Liver (tissue), 9 donors: ENCODE data around the gene CPNE4. TPM values are rescaled to one million over a fixed set of nuclear protein-coding genes. Genes with fewer than 3 reads are reported as not detected.

Experiments used
- DNase-seq: peaks from one replicate; pipeline ENCODE4 v3.0.0-alpha.2; 2017; ENCODE audit warnings: low spot score
- H3K27ac ChIP-seq, 2 donors: one replicate each; pipeline ENCODE4 v1.7.0; 2013; ENCODE audit warnings: inconsistent platforms in 2 of 2, low read length in 2 of 2, control low read depth in 1 of 2, low read depth in 1 of 2, mild to moderate bottlenecking in 1 of 2
- H3K27me3 ChIP-seq, 4 donors: one replicate each; pipeline versions ENCODE4 v1.6.1 to v1.7.0; 2013; ENCODE audit warnings: low read length in 3 of 4, inconsistent platforms in 1 of 4, mild to moderate bottlenecking in 1 of 4, moderate library complexity in 1 of 4; ENCODE audit not compliant: control insufficient read depth in 4 of 4, insufficient read depth in 4 of 4
- H3K36me3 ChIP-seq, 4 donors: one replicate each; pipeline versions ENCODE4 v1.6.1 to v1.7.0; 2013; ENCODE audit warnings: low read length in 3 of 4, mild to moderate bottlenecking in 3 of 4, low read depth in 1 of 4, moderate library complexity in 1 of 4; ENCODE audit not compliant: control insufficient read depth in 4 of 4, insufficient read depth in 3 of 4
- H3K4me1 ChIP-seq, 4 donors: one replicate each; pipeline versions ENCODE4 v1.6.1 to v1.7.0; 2013; ENCODE audit warnings: low read length in 3 of 4, mild to moderate bottlenecking in 3 of 4, moderate library complexity in 1 of 4; ENCODE audit not compliant: control insufficient read depth in 4 of 4, insufficient read depth in 4 of 4
- H3K4me3 ChIP-seq, 3 donors: one replicate each; pipeline versions ENCODE4 v1.6.1 to v1.7.0; 2013; ENCODE audit warnings: low read length in 3 of 3, control low read depth in 1 of 3, low read depth in 1 of 3, mild to moderate bottlenecking in 1 of 3
- H3K9ac ChIP-seq, 2 donors: one replicate each; pipeline ENCODE4 v1.7.0; 2013; ENCODE audit warnings: low read length in 2 of 2, mild to moderate bottlenecking in 2 of 2, moderate library complexity in 2 of 2, control low read depth in 1 of 2, low read depth in 1 of 2
- H3K9me3 ChIP-seq, 4 donors: one replicate each; pipeline versions ENCODE4 v1.6.1 to v1.7.0; 2013; ENCODE audit warnings: low read length in 3 of 4; ENCODE audit not compliant: control insufficient read depth in 4 of 4
- EGR1 ChIP-seq, 2 donors: IDR thresholded peaks; 2 replicates each; pipeline ENCODE4 v1.6.1; 2016 to 2018; ENCODE audit warnings: antibody characterized with exemption in 2 of 2, low read depth in 2 of 2
- FOXA1 ChIP-seq: IDR thresholded peaks from 2 replicates; pipeline ENCODE4 v1.6.1; 2016; ENCODE audit warnings: antibody characterized with exemption
- FOXA2 ChIP-seq: IDR thresholded peaks from 2 replicates; pipeline ENCODE4 v1.6.1; 2016; ENCODE audit warnings: antibody characterized with exemption
- GABPA ChIP-seq, 2 donors: IDR thresholded peaks in 1 of 2; conservative IDR thresholded peaks in 1 of 2; 2 replicates each; pipeline ENCODE4 v1.6.1; 2016; ENCODE audit warnings: antibody characterized with exemption in 2 of 2, mild to moderate bottlenecking in 1 of 2, moderate library complexity in 1 of 2
- HNF4A ChIP-seq, 2 donors: conservative IDR thresholded peaks; 2 replicates each; pipeline ENCODE4 v1.6.1; 2016; ENCODE audit warnings: antibody characterized with exemption in 2 of 2, mild to moderate bottlenecking in 2 of 2
- HNF4G ChIP-seq: IDR thresholded peaks from 2 replicates; pipeline ENCODE4 v1.6.1; 2016; ENCODE audit warnings: antibody characterized with exemption
- JUND ChIP-seq, 2 donors: IDR thresholded peaks; 2 replicates each; pipeline ENCODE4 v1.6.1; 2016; ENCODE audit warnings: antibody characterized with exemption in 2 of 2
- NR2F2 ChIP-seq: IDR thresholded peaks from 2 replicates; pipeline ENCODE4 v1.6.1; 2016; ENCODE audit warnings: antibody characterized with exemption
- RAD21 ChIP-seq, 2 donors: IDR thresholded peaks; 2 replicates each; pipeline ENCODE4 v1.6.1; 2016; ENCODE audit warnings: antibody characterized with exemption in 2 of 2, mild to moderate bottlenecking in 2 of 2
- RXRA ChIP-seq, 2 donors: IDR thresholded peaks; 2 replicates each; pipeline ENCODE4 v1.6.1; 2017 to 2018; ENCODE audit warnings: antibody characterized with exemption in 2 of 2, mild to moderate bottlenecking in 1 of 2
- SP1 ChIP-seq: IDR thresholded peaks from 2 replicates; pipeline ENCODE4 v1.6.1; 2018; ENCODE audit warnings: antibody characterized with exemption, mild to moderate bottlenecking
- TAF1 ChIP-seq: conservative IDR thresholded peaks from 2 replicates; pipeline ENCODE4 v1.6.1; 2016; ENCODE audit warnings: antibody characterized with exemption, mild to moderate bottlenecking
- YY1 ChIP-seq: IDR thresholded peaks from 2 replicates; pipeline ENCODE4 v1.6.1; 2016; ENCODE audit warnings: antibody characterized with exemption, mild to moderate bottlenecking
- WGBS: extraction: QIAGEN DNeasy Blood & Tissue Kit; methylation state at CpG from one replicate; pipeline ENCODE4 v1.1.7; 2013; 5-methylcytosine and 5-hydroxymethylcytosine counted together
- polyA plus RNA-seq, 2 donors: library from polyadenylated mRNA; stranded (reverse) in 1 of 2; unstranded in 1 of 2; fragments of 200-250 nt in 1 of 2; fragments of >200 nt in 1 of 2; fragmentation: Nextera tagmentation in 1 of 2; extraction: Ambion mirVana in 1 of 2; gene quantifications; one replicate each; pipeline versions ENCODE4 v1.2.1 to v1.2.3, GENCODE V29; 2013 to 2015
- total RNA-seq, 2 donors: library from RNA; depleted of rRNA; stranded (reverse); fragments of >200 nt; gene quantifications; one replicate each; pipeline ENCODE4 v1.2.3, GENCODE V29; 2014
- TF ChIP-seq, protein P1 (sequence below): IDR thresholded peaks from 2 replicates; pipeline ENCODE4 v1.6.1; 2016; ENCODE audit warnings: antibody characterized with exemption, mild to moderate bottlenecking
- TF ChIP-seq, protein P2 (sequence below): IDR thresholded peaks from 2 replicates; pipeline ENCODE4 v1.6.1; 2016; ENCODE audit warnings: antibody characterized with exemption
- TF ChIP-seq, protein P3 (sequence below): IDR thresholded peaks from 2 replicates; pipeline ENCODE4 v1.6.1; 2016; ENCODE audit warnings: antibody characterized with exemption
- TF ChIP-seq, protein P4 (sequence below): IDR thresholded peaks from 2 replicates; pipeline ENCODE4 v1.6.1; 2016; ENCODE audit warnings: antibody characterized with exemption
- TF ChIP-seq, protein P5 (sequence below): fragments of 150-350 bp; IDR thresholded peaks from 2 replicates; pipeline ENCODE4 v1.5.1; 2017; ENCODE audit warnings: improper control_type of control experiment, low read depth, low read length; ENCODE audit not compliant: missing input control
- donor health status: healthy.
- donor health status: healthy.
- donor health status: healthy.
- donor health status: healthy.
- donor health status: healthy.

Gene CPNE4
- total and polyA plus RNA-seq, 4 donors, result under 0.01 to 0.03 TPM; not detected in 2

DNA sequence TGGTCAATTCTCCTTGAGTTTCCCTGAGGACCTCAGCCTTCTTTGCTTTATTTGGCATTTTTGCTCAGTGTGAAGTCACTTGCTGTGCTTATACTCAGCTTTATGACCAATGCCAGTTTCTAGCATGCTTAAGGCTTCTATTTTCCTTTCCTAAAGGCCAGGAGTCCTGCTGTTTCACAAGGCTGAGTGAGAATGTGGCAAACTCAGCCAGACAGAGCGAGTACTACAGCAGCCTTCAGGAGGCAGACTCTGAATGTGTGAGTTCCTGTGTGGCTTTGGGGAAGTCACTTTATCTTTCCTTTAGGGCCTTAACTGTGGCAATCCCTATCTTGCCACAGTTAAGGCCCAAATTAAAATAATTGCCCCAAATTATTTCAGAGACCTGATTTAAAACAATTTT is 318.8 kb downstream of the CPNE4 start:
- no peaks in the 10 kb centered on the region for H3K4me1 ChIP-seq
- H3K9me3 ChIP-seq, result no peaks in the 10 kb centered on the region
- H3K36me3 ChIP-seq, result no peaks in the 10 kb centered on the region
- no peak overlapping the region for H3K4me3 ChIP-seq
- DNase-seq, result no peak
- H3K27me3 ChIP-seq, result no peaks in the 10 kb centered on the region
- no peak overlapping the region for H3K9ac ChIP-seq
- H3K27ac ChIP-seq, result no peak overlapping the region
- no peak for TF ChIP-seq SP1
- TF ChIP-seq, protein P1, sequence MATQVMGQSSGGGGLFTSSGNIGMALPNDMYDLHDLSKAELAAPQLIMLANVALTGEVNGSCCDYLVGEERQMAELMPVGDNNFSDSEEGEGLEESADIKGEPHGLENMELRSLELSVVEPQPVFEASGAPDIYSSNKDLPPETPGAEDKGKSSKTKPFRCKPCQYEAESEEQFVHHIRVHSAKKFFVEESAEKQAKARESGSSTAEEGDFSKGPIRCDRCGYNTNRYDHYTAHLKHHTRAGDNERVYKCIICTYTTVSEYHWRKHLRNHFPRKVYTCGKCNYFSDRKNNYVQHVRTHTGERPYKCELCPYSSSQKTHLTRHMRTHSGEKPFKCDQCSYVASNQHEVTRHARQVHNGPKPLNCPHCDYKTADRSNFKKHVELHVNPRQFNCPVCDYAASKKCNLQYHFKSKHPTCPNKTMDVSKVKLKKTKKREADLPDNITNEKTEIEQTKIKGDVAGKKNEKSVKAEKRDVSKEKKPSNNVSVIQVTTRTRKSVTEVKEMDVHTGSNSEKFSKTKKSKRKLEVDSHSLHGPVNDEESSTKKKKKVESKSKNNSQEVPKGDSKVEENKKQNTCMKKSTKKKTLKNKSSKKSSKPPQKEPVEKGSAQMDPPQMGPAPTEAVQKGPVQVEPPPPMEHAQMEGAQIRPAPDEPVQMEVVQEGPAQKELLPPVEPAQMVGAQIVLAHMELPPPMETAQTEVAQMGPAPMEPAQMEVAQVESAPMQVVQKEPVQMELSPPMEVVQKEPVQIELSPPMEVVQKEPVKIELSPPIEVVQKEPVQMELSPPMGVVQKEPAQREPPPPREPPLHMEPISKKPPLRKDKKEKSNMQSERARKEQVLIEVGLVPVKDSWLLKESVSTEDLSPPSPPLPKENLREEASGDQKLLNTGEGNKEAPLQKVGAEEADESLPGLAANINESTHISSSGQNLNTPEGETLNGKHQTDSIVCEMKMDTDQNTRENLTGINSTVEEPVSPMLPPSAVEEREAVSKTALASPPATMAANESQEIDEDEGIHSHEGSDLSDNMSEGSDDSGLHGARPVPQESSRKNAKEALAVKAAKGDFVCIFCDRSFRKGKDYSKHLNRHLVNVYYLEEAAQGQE, result no peak
- TF ChIP-seq RAD21 (IDR thresholded peaks at IDR 0.05), result no peak
- no peak for TF ChIP-seq RXRA (IDR thresholded peaks at IDR 0.05)
- no peak for TF ChIP-seq EGR1 (IDR thresholded peaks at IDR 0.05; ENCODE audit: low read depth in 2 of 2)
- TF ChIP-seq GABPA (IDR thresholded peaks at IDR 0.05 in 1 of 2, conservative IDR thresholded peaks at IDR 0.05 in 1 of 2), result no peak
- TF ChIP-seq, protein P2, sequence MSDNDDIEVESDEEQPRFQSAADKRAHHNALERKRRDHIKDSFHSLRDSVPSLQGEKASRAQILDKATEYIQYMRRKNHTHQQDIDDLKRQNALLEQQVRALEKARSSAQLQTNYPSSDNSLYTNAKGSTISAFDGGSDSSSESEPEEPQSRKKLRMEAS, result no peak
- no peak for TF ChIP-seq TAF1
- WGBS, result 63% methylated on average over 1 of the region's 1 CpG

DNA sequence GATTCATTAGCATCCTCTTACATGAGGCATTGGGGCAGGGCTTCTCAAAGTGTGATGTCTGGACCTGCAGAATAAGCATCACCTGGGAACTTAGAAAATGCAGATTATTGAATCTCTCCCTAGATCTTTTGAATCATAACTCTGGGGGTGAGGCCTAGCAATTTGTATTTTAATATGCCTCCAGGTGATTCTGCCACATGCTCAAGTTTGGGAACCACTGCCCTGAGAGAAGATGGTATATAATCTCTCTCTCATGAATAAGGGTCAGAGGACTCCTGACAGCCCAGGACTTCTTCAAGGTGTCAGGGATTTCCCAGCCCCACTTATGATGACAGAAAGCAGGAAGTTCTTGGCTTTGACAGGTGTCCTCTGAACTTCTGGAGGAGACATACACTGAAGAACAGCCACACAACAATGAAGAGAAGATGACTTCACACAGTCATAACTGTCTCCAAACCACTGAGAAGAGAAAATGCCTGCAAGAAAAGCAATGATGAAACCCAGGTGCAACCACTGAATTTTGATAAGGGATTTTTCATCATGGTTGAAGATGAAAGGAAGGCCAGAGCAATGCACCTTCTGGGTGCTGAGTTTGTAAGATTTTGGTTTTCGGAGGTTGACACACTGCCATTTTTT is 320.1 kb downstream of the CPNE4 start:
- Histone ChIP-seq H3K27me3 (no peaks in the 10 kb centered on the region), H3K4me3 (no peak overlapping the region), H3K4me1 (no peaks in the 10 kb centered on the region), H3K9ac (no peak overlapping the region), H3K9me3 (no peaks in the 10 kb centered on the region), H3K27ac (no peak overlapping the region), H3K36me3 (no peaks in the 10 kb centered on the region)
- TF ChIP-seq EGR1 (IDR thresholded peaks at IDR 0.05; ENCODE audit: low read depth in 2 of 2) (no peak), FOXA1 (no peak), YY1 (no peak), RAD21 (IDR thresholded peaks at IDR 0.05) (no peak), GABPA (IDR thresholded peaks at IDR 0.05 in 1 of 2, conservative IDR thresholded peaks at IDR 0.05 in 1 of 2) (no peak), FOXA2 (no peak), HNF4A (conservative IDR thresholded peaks at IDR 0.05) (no peak), NR2F2 (no peak), TAF1 (no peak), SP1 (no peak), RXRA (IDR thresholded peaks at IDR 0.05) (no peak), HNF4G (no peak), JUND (IDR thresholded peaks at IDR 0.05) (no peak)
- TF ChIP-seq, protein P2, result no peak
- TF ChIP-seq, protein P3, sequence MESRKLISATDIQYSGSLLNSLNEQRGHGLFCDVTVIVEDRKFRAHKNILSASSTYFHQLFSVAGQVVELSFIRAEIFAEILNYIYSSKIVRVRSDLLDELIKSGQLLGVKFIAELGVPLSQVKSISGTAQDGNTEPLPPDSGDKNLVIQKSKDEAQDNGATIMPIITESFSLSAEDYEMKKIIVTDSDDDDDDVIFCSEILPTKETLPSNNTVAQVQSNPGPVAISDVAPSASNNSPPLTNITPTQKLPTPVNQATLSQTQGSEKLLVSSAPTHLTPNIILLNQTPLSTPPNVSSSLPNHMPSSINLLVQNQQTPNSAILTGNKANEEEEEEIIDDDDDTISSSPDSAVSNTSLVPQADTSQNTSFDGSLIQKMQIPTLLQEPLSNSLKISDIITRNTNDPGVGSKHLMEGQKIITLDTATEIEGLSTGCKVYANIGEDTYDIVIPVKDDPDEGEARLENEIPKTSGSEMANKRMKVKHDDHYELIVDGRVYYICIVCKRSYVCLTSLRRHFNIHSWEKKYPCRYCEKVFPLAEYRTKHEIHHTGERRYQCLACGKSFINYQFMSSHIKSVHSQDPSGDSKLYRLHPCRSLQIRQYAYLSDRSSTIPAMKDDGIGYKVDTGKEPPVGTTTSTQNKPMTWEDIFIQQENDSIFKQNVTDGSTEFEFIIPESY, result no peak
- TF ChIP-seq, protein P4, sequence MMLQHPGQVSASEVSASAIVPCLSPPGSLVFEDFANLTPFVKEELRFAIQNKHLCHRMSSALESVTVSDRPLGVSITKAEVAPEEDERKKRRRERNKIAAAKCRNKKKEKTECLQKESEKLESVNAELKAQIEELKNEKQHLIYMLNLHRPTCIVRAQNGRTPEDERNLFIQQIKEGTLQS, result no peak
- TF ChIP-seq, protein P1, result no peak
- TF ChIP-seq, protein P5, sequence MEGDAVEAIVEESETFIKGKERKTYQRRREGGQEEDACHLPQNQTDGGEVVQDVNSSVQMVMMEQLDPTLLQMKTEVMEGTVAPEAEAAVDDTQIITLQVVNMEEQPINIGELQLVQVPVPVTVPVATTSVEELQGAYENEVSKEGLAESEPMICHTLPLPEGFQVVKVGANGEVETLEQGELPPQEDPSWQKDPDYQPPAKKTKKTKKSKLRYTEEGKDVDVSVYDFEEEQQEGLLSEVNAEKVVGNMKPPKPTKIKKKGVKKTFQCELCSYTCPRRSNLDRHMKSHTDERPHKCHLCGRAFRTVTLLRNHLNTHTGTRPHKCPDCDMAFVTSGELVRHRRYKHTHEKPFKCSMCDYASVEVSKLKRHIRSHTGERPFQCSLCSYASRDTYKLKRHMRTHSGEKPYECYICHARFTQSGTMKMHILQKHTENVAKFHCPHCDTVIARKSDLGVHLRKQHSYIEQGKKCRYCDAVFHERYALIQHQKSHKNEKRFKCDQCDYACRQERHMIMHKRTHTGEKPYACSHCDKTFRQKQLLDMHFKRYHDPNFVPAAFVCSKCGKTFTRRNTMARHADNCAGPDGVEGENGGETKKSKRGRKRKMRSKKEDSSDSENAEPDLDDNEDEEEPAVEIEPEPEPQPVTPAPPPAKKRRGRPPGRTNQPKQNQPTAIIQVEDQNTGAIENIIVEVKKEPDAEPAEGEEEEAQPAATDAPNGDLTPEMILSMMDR, result no peak
- 92% methylated on average over 1 of the region's 1 CpG for WGBS
- DNase-seq, result no peak
